ENCODE measurements around the gene PRKCG.

DNA sequence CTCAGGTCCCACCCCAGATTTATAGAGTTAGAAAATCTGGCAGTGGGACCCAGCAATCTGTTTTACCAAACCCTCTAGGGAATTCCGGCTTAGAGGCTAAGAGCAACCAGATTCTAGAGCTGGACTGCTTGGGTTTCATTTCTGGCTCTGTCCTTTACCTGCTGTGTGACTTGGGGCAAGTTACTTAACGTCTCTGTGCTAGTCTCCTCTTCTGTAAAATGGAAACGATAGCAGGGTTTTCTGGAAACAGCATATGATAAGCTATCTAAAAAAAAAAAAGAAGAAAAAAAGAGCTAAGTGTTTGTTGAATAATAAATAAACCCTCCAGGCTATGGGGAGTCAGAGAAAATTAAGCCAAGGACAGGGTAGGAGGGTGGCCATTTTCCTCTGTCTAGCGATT lies 15.5 kb downstream of the PRKCG start:
- TF ChIP-seq CTCF (IDR thresholded peaks at IDR 0.05; ENCODE audit: borderline replicate concordance, extremely low read depth, low read length, poor library complexity, severe bottlenecking), result no peak
- no peak for TF ChIP-seq EZH2 (IDR thresholded peaks at IDR 0.05; ENCODE audit: borderline replicate concordance, low read depth, low read length, severe bottlenecking)
